ENCODE data around the gene TASP1.

The TASP1 gene

DNA sequence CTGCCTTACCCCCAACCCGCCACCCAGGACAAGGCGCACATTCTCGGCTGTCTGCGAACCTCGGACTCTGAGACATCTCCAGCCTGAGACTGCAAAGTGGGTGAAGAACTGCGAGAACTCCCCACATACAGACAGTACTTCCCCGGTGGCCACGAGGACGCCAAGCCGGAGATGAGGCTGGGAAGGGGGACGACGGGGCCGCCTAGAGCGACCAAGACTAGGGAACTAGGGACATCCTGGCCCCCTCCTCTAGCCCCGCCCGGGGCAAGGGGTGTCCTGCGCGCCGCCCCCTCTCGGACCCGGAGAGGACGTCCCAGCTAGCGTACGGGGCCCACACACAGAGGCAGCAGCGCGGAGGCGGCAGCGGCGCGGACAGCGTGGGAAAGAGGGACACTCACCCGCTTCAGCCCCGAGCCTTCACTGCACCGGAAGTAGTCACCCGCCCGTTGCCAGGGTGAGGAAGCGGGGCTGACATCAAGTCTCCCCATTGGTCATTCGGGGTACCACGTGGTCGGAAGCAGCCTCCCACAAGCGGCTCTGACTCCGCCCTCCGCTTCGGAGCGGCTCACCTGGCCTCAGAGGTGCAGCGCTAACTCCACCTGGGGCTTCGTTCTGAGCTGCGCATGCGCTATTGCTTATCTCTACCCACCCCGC lies at the start of gene TASP1:
TSS of gene TASP1 (minus strand) at position 437 of the 654 bp plus-strand sequence. CDS start 8,854 bp downstream, outside the sequence.
- DNase-seq (ENCODE audit: insufficient read length, low spot score) (peak; percentile 33), FAIRE-seq (no peak)
- no peak for TF ChIP-seq CTCF (IDR thresholded peaks at IDR 0.05; ENCODE audit: insufficient read depth, missing control alignments)

DNA sequence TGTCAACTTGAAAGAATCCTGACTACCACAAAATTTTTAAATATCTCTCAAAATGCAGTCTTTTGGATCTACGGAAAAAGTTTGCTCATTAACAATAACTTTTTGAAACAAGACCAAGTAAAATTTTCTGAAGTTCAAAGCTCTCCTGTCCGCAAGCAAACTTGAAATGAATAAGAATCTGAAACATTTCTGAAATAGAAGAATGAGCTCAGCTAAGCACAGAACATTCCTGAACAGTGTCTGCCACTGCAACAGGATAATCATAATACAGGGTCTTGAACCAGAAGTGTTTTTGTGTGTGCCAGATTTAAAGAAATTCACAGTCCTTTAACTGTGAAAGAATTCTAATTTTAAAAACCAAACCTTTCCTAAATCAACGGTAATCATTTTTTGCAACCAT lies 49.1 kb upstream of the TASP1 start:
- DNase-seq (ENCODE audit: insufficient read length, low spot score), result no peak
- TF ChIP-seq CTCF (IDR thresholded peaks at IDR 0.05; ENCODE audit: insufficient read depth, missing control alignments), result no peak
- FAIRE-seq, result no peak

GRCh38 chr20:13685623-13686022 lies 46.9 kb upstream of the TASP1 start:
- TF ChIP-seq CTCF (IDR thresholded peaks at IDR 0.05; ENCODE audit: insufficient read depth, missing control alignments), result no peak
- DNase-seq (ENCODE audit: insufficient read length, low spot score) (no peak), FAIRE-seq (no peak)

DNA sequence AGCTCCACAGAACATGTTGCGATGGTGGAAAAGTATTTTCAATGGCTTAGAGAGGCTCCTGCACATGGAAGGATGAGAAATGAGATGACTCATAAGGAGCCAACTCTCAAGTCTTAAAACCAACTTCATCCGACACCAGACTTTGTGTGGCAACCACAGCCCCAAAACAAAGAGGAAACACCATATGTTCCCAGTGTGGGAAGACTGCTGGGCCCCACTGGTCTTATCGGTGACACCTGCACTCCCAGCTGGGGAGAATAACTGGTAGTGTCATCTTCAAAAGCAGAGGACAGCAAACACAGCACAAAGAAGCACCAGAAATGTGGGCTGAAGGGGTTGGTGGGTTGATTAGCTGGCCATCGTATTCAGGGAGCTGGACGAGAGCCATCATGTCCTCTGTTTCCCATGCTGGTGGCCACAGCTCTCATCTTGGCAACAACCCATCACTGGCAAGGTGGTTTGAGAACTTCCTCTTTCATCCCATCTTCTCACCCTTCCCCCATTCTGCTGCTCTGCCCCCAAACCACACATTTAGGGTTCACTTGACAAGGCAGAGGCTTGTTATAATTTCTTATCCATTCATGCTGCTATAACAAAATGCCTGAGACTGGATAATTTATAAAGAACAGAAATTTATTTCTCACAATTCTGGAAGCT lies 46.0 kb upstream of the TASP1 start:
- TF ChIP-seq CTCF (IDR thresholded peaks at IDR 0.05; ENCODE audit: insufficient read depth, missing control alignments), result no peak
- FAIRE-seq (no peak), DNase-seq (ENCODE audit: insufficient read length, low spot score) (no peak)

GRCh38 chr20:13683833-13684232 lies 45.1 kb upstream of the TASP1 start:
- no peak for FAIRE-seq
- DNase-seq (ENCODE audit: insufficient read length, low spot score), result no peak
- TF ChIP-seq CTCF (IDR thresholded peaks at IDR 0.05; ENCODE audit: insufficient read depth, missing control alignments), result no peak

- TF ChIP-seq CTCF (IDR thresholded peaks at IDR 0.05; ENCODE audit: insufficient read depth, missing control alignments), result no peak
- DNase-seq (ENCODE audit: insufficient read length, low spot score) (no peak), FAIRE-seq (no peak)
Observed at GRCh38 chr20:13681248-13682125, 42.8 kb upstream of the TASP1 start.

Measured in D721Med (cell line).